Renal cortex interstitium (tissue), 11 donors: ENCODE results near the gene PHACTR4. TPM values are rescaled to one million over a fixed set of nuclear protein-coding genes. Genes with fewer than 3 reads are reported as not detected.
"Not testable (repeated sequence)": the region's sequence is repeated elsewhere in the genome, so short reads cannot be mapped to it uniquely, and the experiment has no call there.

ENCODE experiments used
- DNase-seq, 11 donors: peaks; one replicate each; pipeline ENCODE4 v3.0.0-alpha.2; 2013; ENCODE audit warnings: low read depth in 9 of 11, low spot score in 4 of 11; ENCODE audit errors: extremely low read depth in 1 of 11
- polyA plus RNA-seq, 3 donors: library from polyadenylated mRNA; unstranded; fragments of 120-200 nt; gene quantifications; one replicate each; pipeline ENCODE4 v1.2.1, GENCODE V29; 2013; ENCODE audit not compliant: insufficient read length in 3 of 3

PHACTR4 gene
- polyA plus RNA-seq, 3 donors, result 76.7 to 89.4 (median 77.1) TPM

- no peak for DNase-seq
These were observed 43.2 kb downstream of the PHACTR4 start for GRCh38 chr1:28412731-28413130.

GRCh38 chr1:28416509-28417194 is 47.1 kb downstream of the PHACTR4 start:
- no peak for DNase-seq

GRCh38 chr1:28417441-28417922 is 47.9 kb downstream of the PHACTR4 start:
- DNase-seq, result no peak

GRCh38 chr1:28417926-28418637 is 48.5 kb downstream of the PHACTR4 start:
- no peak for DNase-seq

- no peak for DNase-seq
These were observed 52.2 kb downstream of the PHACTR4 start for GRCh38 chr1:28421744-28422143.

- DNase-seq, result no peak
These were observed 57.3 kb downstream of the PHACTR4 start for GRCh38 chr1:28426831-28427230.

- DNase-seq, result no peak
These were observed 58.5 kb downstream of the PHACTR4 start for GRCh38 chr1:28428012-28428411.

GRCh38 chr1:28428990-28429520 is 59.5 kb downstream of the PHACTR4 start:
- DNase-seq, result no peak

- no peak for DNase-seq
These were observed 66.8 kb downstream of the PHACTR4 start for GRCh38 chr1:28436211-28436769.

GRCh38 chr1:28437264-28437923 is 67.9 kb downstream of the PHACTR4 start:
- no peak for DNase-seq

GRCh38 chr1:28437924-28438699 is 68.6 kb downstream of the PHACTR4 start:
- peak; percentile 13 to 74 (median 44) for DNase-seq

GRCh38 chr1:28439320-28439719 is 69.8 kb downstream of the PHACTR4 start:
- DNase-seq, result no peak

GRCh38 chr1:28441674-28442073 is 72.1 kb downstream of the PHACTR4 start:
- no peak for DNase-seq

- DNase-seq, result no peak
These were observed 74.0 kb downstream of the PHACTR4 start for GRCh38 chr1:28443550-28443949.

- no peak for DNase-seq
These were observed 78.1 kb downstream of the PHACTR4 start for GRCh38 chr1:28447679-28448078.

GRCh38 chr1:28448094-28448611 is 78.6 kb downstream of the PHACTR4 start:
- DNase-seq, result not testable (repeated sequence)

GRCh38 chr1:28449904-28450303 is 80.4 kb downstream of the PHACTR4 start:
- no peak for DNase-seq

- no peak for DNase-seq
These were observed 81.0 kb downstream of the PHACTR4 start for GRCh38 chr1:28450561-28450960.

GRCh38 chr1:28451011-28451410 is 81.5 kb downstream of the PHACTR4 start:
- DNase-seq, result no peak
